Measurements from ENCODE around the gene ZNF211.

Gene ZNF211

GRCh38 chr19:57653689-57654088 lies 20.7 kb downstream of the ZNF211 start:
- H3K79me2 ChIP-seq (ENCODE audit: insufficient read depth, low read length): no peaks in the 10 kb centered on the region
- H3K4me2 ChIP-seq (ENCODE audit: low read depth, low read length, poor library complexity, severe bottlenecking): no peak overlapping the region
- H3F3A ChIP-seq (ENCODE audit: insufficient read depth): no peaks in the 10 kb centered on the region
- H3K36me3 ChIP-seq (ENCODE audit: low read length): no peaks in the 10 kb centered on the region
- no peaks in the 10 kb centered on the region for H3K9me2 ChIP-seq (replicated peaks; ENCODE audit: insufficient read depth, low read length)
- no peaks in the 10 kb centered on the region for H4K20me1 ChIP-seq (ENCODE audit: low read depth, low read length)
- H2AFZ ChIP-seq (ENCODE audit: low read depth, low read length, severe bottlenecking): no peak overlapping the region
- H3K4me3 ChIP-seq (ENCODE audit: insufficient read depth, low read length, poor library complexity, severe bottlenecking): no peak overlapping the region
- peaks cover 6% of the 10 kb centered on the region; the same call in 1 of the 2 replicates for H3K9me3 ChIP-seq (ENCODE audit: insufficient read depth, low read length)
- TF ChIP-seq EZH2phosphoT487 (conservative IDR thresholded peaks at IDR 0.05; ENCODE audit: low read length) (no peak), CTCF (IDR thresholded peaks at IDR 0.05; ENCODE audit: insufficient read depth, low read length, poor library complexity, severe bottlenecking) (no peak)
- H3K27ac ChIP-seq (ENCODE audit: low read depth, low read length): no peak overlapping the region
- no peak overlapping the region for H3K9ac ChIP-seq (ENCODE audit: low read length)
- H3K27me3 ChIP-seq (ENCODE audit: low read length): no peaks in the 10 kb centered on the region

- H3K9me2 ChIP-seq (replicated peaks; ENCODE audit: insufficient read depth, low read length): no peaks in the 10 kb centered on the region
- no peaks in the 10 kb centered on the region for H3F3A ChIP-seq (ENCODE audit: insufficient read depth)
- no peak overlapping the region for H3K4me3 ChIP-seq (ENCODE audit: insufficient read depth, low read length, poor library complexity, severe bottlenecking)
- no peak overlapping the region for H3K4me2 ChIP-seq (ENCODE audit: low read depth, low read length, poor library complexity, severe bottlenecking)
- H3K27ac ChIP-seq (ENCODE audit: low read depth, low read length): no peak overlapping the region
- no peaks in the 10 kb centered on the region for H3K27me3 ChIP-seq (ENCODE audit: low read length)
- no peak overlapping the region for H2AFZ ChIP-seq (ENCODE audit: low read depth, low read length, severe bottlenecking)
- H3K9me3 ChIP-seq (ENCODE audit: insufficient read depth, low read length): peaks cover 6% of the 10 kb centered on the region; the same call in 1 of the 2 replicates
- TF ChIP-seq CTCF (IDR thresholded peaks at IDR 0.05; ENCODE audit: insufficient read depth, low read length, poor library complexity, severe bottlenecking) (no peak), EZH2phosphoT487 (conservative IDR thresholded peaks at IDR 0.05; ENCODE audit: low read length) (no peak)
- no peaks in the 10 kb centered on the region for H4K20me1 ChIP-seq (ENCODE audit: low read depth, low read length)
- no peaks in the 10 kb centered on the region for H3K79me2 ChIP-seq (ENCODE audit: insufficient read depth, low read length)
- H3K36me3 ChIP-seq (ENCODE audit: low read length): no peaks in the 10 kb centered on the region
- H3K9ac ChIP-seq (ENCODE audit: low read length): no peak overlapping the region
Observed at GRCh38 chr19:57655443-57655842, 22.5 kb downstream of the ZNF211 start.

GRCh38 chr19:57656346-57656745 lies 23.4 kb downstream of the ZNF211 start:
- Histone ChIP-seq H3K79me2 (ENCODE audit: insufficient read depth, low read length) (no peaks in the 10 kb centered on the region), H3K4me3 (ENCODE audit: insufficient read depth, low read length, poor library complexity, severe bottlenecking) (no peak overlapping the region), H3F3A (ENCODE audit: insufficient read depth) (no peaks in the 10 kb centered on the region), H3K36me3 (ENCODE audit: low read length) (no peaks in the 10 kb centered on the region), H3K9ac (ENCODE audit: low read length) (no peak overlapping the region), H3K4me2 (ENCODE audit: low read depth, low read length, poor library complexity, severe bottlenecking) (no peak overlapping the region), H4K20me1 (ENCODE audit: low read depth, low read length) (no peaks in the 10 kb centered on the region), H3K27me3 (ENCODE audit: low read length) (no peaks in the 10 kb centered on the region), H3K9me2 (replicated peaks; ENCODE audit: insufficient read depth, low read length) (no peaks in the 10 kb centered on the region), H2AFZ (ENCODE audit: low read depth, low read length, severe bottlenecking) (no peak overlapping the region), H3K9me3 (ENCODE audit: insufficient read depth, low read length) (peaks cover 6% of the 10 kb centered on the region; the same call in 1 of the 2 replicates), H3K27ac (ENCODE audit: low read depth, low read length) (no peak overlapping the region)
- TF ChIP-seq CTCF (IDR thresholded peaks at IDR 0.05; ENCODE audit: insufficient read depth, low read length, poor library complexity, severe bottlenecking): no peak
- no peak for TF ChIP-seq EZH2phosphoT487 (conservative IDR thresholded peaks at IDR 0.05; ENCODE audit: low read length)
